DMS 273 (cell line): ENCODE measurements around the gene OR1D2.
"Not testable (repeated sequence)": the region's sequence is repeated elsewhere in the genome, so short reads cannot be mapped to it uniquely, and the experiment has no call there.

Source experiments
- DNase-seq: peaks from one replicate; lab custom pipeline; 2025; ENCODE audit not compliant: unreplicated experiment; lab: John Stamatoyannopoulos, UW

The OR1D2 gene, protein sequence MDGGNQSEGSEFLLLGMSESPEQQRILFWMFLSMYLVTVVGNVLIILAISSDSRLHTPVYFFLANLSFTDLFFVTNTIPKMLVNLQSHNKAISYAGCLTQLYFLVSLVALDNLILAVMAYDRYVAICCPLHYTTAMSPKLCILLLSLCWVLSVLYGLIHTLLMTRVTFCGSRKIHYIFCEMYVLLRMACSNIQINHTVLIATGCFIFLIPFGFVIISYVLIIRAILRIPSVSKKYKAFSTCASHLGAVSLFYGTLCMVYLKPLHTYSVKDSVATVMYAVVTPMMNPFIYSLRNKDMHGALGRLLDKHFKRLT

DNA sequence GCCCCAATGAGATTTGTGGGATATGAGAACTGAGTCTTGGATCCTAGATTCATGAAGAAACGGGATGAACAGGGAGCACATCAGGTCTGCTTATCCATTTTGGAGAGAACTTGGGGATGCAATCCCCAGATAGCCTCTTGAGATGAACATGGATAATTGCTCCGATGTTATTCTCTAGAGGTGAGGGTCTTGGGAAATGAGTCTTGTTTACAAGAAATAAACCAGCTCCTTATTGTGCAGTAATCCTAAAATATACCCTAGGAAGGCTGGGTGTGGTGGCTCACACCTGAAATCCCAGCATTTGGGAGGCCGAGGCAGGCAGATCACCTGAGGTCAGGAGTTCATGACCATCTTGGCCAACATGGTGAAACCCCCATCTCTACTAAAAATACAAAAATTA is at the start of gene OR1D2:
OR1D2 (minus strand) TSS at position 101 of the 400 bp plus-strand sequence. CDS start 11,426 bp downstream, outside the sequence.
- DNase-seq = no peak

DNA sequence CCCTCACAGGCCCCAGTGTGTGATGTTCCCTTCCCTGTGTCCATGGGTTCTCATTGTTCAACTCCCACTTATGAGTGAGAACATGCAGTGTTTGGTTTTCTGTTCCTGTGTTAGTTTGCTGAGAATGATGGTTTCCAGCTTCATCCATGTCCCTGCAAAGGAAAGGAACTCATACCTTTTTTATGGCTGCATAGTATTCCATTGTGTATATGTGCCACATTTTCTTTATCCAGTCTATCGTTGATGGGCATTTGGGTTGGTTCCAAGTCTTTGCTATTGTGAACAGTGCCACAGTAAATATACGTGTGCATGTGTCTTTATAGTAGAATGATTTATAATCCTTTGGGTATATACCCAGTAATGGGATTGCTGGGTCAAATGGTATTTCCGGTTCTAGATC is 33.3 kb upstream of the OR1D2 start:
- not testable (repeated sequence) for DNase-seq

DNA sequence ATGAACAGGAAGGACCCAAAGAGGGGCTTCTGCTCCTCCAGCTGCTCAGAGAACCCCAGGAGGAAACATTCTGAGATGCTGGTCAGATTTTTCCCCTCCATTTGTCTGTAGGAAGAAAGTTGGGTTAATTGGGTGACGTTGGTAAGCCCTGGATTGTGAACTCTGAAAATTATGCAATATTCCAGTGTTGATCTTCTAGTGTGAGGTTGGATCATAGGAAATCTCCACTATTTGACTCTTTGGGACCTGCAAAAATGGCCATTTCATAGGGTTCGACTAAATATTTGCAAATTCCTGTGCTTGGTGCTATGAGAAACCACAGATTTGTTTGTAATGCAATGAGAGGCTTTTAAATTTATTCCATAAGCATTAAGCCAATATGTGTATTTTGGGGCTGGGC is 23.2 kb upstream of the OR1D2 start, which contains the start of gene OR1G1:
OR1G1 (minus strand) TSS at position 101 of the 400 bp plus-strand sequence; CDS start at position 101, 0 bp downstream.
- no peak for DNase-seq

DNA sequence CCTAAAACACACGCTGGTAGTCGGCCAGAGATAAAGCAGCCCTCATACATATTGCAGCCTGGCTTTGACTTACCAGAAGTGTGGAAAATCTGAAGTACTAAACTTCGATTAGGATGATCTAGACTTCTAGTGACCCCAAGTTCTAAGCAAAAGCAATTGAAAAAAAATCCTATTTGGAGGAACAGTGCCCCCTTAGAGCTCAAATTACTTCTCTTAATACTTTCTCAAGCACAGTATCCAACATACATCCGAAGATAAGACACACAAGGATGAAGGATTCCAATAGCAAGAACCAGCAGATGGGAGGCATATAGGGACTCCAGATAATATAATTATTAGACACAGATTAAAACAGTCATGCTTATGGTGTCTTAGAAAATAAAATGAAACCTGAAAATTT is 30.4 kb downstream of the OR1D2 start:
- DNase-seq = not testable (repeated sequence)

DNA sequence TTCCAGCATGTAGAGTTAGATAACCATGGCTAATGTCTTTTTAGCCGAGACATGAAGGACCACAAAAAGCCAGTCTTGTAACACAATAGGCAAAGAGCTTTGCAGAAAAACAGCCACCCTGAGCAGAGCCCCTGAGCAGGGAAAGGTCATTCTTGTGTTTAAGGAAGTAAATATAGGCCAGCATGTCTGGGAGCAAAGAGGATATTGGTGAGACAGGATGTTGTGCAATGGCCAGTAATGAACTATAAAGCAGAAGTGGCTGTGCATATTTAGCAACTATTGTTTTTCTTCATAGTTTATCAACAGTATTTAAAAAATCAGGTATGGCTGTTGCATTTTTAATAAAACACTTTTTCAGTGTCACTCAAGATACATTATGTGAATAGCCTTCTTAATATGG is 39.0 kb downstream of the OR1D2 start:
- DNase-seq = not testable (repeated sequence)

DNA sequence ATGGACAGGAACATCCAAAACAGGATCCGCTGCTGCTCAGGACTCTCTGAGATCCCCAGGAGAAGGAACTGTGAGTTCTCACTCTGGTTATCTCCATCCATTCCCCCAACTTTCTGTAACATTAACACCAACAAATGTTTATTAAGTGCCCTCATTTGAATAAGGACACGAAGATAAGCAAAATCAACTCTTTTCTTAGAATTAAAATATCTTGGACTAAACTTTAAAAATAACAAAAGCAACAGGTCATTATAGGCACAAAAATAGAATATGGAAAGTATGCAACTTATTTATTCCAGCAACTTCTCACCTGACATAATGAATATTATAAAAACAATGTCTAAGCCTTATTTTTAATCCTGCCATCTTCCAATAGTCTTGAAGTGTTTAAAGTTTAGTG is 40.7 kb downstream of the OR1D2 start, which contains the start of gene OR1D5:
OR1D5 (minus strand) TSS at position 101 of the 400 bp plus-strand sequence; CDS start at position 101, 0 bp downstream.
- not testable (repeated sequence) for DNase-seq

DNA sequence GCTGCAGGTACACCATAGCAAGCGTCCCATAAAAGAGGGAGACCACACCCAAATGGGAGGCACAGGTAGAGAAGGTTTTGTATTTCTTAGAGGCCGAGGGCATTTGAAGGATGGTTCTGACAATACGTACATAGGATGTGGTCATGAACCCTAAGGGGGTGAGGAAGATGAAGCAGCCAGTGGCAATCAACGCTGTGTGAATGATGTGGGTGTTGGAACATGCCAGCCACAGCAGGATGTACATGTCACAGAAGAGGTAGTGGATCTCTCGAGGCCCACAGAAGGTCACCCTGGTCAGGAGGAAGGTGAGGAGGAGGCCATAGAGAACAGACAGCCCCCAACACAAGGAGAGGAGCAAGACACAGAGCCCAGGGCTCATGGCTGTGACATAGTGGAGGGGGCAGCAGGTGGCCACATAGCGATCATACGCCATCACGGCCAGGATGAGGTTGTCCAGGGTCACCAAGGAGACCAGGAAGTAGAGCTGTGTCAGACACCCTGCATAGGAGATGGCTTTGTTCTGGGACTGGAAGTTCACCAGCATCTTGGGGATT is 41.3 kb downstream of the OR1D2 start:
- DNase-seq = not testable (repeated sequence)

DNA sequence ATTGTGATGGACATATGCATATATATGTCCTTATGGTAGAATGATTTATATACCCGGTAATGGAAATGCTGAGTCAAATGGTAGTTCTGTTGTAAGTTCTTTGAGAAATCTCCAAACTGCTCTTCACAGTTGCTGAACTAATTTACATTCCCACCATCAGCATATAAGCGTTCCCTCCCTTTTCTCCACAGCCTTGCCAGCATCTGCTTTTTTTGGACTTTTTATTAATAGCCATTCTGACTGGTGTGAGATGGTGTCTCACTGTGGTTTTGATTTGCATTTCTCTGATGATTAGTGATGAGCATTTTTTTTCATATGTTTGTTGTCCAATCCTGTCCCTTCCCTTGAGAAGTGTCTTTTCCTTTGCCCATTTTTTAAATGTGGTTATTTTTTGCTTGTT is 49.4 kb downstream of the OR1D2 start:
- not testable (repeated sequence) for DNase-seq

DNA sequence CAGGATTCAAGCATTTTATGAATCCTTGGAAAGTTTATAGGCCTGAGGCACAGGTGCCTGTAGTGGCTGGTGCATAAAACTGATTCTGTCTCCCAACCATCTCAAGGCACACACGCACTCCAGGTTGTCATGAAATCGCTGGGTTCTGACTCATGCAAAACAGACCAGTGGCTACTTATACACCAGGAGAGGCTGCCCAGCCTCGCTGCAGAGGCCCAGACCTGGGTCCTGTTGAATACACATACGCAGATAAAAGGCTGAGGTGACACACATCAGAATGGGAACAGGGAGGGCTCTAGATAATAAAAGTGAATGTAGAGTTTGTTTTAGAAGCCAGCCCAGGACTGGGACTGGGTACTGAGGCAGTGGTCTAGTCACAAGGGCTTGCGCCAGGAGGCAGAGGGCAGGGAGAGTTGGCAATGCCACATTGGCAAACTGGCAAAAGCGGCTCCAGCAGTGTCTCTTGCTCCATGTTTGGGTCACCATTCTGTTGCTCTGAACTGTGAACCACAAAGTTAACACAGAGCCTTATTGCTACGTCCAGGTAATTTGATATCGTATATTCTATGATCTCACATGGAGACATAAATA is 54.4 kb downstream of the OR1D2 start:
- DNase-seq = no peak

DNA sequence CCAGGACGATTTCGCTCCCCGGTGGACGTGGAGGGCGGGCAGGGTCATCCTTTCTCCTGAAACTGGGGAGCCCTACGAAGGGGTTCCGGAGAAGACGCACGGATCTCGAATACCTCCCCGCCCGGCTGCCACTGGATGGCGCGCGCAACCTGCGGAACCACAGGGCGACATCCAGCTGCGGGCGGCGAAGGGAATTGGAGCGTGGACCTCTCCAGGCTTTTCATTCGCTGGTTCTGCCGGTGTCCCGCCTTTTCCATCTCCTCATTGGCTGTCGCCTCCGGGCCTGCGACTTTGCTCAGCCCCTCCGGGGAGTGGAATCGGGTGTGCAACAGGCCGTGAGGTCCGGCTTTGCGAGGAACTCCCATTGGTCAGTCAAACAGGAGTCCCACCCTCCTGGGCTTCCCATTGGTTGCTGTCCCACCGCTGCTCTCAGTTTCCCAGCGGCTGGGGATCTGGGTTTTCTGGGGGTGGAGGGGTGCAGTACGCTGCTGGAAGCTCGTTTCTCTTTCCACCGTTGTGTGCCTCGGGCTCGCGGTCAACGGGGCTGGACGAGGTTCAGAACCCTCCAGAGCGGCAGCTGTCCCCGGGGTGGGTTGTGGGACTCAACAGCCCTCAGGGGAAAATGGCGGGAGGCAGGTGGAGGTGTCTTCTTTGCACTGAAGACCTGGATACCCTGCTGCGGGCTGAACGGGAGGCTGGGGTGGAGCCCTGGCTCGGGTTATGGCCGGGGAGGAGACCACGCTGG is 55.3 kb downstream of the OR1D2 start:
- peak; percentile 97 for DNase-seq

DNA sequence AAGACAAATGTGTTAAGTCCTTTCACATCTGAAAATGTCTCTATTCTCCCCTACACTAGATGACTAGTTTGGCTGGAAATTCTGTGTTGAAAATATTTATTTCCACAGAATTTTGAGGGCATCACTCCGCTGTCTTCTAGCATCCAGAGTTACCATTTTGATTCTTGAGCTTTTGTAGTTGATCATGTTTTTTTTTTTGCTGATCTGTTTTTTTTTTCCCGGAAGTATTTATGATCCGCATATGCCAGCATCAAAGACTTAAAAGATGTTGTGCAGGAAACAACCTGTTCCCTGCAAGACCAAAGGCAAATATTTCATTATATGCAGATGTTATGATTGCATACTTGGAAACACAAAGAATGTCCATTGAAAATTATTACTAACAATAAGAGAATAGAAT is 57.5 kb downstream of the OR1D2 start:
- DNase-seq = no peak

DNA sequence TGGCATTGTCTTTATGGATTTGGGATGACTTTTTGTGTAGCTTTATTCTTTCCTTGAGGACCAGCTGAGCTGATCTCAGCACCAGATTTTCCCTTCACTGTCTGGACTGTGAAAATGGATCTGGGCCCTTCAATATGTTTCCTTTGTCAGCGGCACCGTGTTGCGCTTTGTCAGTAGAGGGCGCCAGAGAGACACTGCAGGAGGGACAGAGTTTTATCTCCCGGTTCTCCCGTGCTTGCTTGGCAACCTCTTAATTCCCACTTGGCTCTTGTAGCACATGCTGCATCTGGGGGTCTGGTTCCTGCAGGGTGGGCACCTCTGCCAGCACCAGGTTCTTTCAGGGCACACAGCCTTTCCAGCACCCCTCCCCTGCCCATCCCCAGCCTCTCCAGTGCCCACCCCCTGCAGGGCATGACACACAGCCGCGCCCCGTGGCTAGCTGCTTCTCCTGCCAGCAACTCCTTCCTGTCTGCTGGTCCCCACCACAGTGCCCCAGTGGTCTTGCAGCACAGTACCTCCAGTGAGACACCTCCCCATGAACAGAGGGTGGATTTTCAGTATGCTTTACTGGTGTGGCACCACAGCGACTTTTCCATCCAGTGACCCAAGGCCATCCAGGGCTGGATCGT is 60.4 kb downstream of the OR1D2 start:
- DNase-seq = peak; percentile 55

DNA sequence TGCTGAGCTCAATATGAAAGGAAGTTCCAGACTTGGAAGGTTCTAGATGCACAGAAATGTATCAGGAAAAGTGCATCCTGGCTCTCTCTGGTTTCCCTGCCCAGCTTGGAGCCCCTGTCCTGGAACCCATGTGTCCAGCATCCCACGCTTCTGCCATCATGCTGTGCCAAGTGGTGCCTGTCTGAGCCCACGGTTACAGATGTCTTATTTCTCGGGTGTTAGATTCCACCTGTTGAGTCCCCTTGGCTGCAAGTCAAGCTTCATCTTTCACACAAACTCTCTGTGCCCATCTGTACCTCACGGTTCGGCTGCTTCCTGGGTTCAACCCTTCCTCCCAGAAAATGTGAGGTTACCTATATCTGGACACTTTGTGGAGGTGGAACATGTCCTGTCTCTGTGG is 63.3 kb downstream of the OR1D2 start:
- peak; percentile 19 for DNase-seq

DNA sequence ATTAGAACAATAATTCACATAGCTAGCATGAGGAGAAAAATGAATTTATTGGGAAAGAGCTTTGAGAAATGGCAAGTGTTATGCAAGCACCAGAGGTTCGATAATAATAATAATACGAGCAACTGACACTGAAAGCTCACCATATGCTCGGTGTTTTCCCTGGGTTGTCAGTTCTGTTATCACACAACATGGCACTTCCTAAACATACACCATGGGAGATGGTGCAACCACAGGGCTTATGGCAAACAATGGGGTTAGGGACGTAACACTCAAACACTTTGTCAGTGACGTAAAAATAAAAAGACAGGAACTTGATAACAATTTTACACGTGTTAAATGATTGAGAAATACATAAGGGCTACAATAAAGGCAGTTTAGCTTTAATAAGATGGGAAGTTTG is 64.5 kb downstream of the OR1D2 start:
- peak; percentile 22 for DNase-seq

DNA sequence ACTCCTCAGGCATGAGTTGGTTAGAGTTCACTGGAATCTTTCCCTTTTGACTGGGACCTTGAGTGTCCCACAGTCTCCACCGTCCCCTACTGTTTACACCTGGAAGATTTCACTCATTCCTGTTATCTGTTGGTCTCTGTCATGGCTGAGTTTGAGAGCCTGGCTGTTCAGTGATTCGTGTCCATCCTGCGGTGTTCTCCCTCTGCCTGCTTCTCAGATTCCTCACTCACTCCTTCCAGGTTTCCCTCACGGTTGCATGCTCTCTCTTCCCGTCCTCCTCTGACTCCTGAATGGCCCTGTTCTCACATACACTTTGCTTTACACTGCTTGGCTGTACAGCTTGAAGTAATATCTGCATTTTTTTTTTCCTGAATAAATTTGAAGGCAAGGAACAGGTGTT is 65.3 kb downstream of the OR1D2 start:
- no peak for DNase-seq
